H54 (cell line): ENCODE results near the gene ZBTB20.

Experiments used
- DNase-seq: peaks from one replicate; pipeline ENCODE4 v3.0.0; 2011; ENCODE audit warnings: low spot score, mixed read lengths; ENCODE audit not compliant: insufficient read length
- FAIRE-seq: peaks from 3 replicates; lab custom pipeline; 2011; peaks lifted over from hg19 to GRCh38; lab: Jason Lieb, UNC
- POLR2A ChIP-seq: IDR thresholded peaks from 2 replicates; pipeline ENCODE4 v1.6.1; 2011; ENCODE audit warnings: low read depth, mild to moderate bottlenecking, low read length

ZBTB20 gene

DNA sequence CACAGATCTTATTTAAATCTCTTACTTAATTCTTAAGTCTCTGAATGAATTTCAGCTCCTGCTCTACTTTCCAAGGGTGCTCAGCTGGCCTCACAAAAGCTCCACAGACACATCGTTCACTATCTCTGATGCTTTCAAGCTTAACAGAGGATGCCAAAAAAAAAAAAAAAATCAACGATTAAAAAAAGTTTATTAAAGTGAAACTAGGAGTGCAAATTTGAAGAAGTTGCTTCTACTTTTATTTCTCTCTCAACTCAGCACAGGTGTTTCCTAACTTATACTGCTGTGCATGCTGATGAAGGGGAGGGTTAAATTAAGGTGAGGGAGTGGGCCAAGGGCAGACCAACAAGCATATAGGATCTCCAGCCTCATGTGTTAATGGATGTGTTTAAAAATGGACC is 696.0 kb downstream of the ZBTB20 start:
- DNase-seq, result no peak
- no peak for TF ChIP-seq POLR2A
- no peak for FAIRE-seq

DNA sequence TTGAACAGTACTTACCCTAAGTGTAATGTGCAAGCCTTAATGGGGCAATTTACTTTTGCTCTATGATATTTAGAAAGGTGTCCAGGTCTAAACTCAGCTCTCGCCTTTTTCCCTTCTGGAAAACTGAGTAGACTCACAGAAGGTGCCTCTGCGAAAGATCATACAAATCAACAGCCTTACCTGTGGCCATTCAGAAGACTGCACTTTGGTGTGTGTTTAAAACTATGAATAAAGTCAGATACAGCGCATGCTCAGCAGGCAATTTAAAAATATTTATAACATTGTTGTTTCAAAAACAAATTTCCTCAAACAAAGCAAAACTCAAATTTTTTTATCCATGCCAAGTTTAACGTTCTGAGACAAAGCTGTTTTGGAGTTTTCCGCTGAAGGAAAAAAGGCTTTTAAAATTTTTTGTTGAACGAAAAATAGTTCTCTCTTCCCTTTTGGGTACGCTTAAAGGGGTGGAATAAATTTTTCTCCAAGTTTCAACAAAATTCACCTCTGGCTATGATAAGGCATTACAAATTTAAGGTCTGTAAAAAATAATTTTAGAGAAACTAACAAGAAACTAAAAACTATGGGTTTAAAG is 697.0 kb downstream of the ZBTB20 start:
- no peak for TF ChIP-seq POLR2A
- no peak for FAIRE-seq
- DNase-seq, result no peak

DNA sequence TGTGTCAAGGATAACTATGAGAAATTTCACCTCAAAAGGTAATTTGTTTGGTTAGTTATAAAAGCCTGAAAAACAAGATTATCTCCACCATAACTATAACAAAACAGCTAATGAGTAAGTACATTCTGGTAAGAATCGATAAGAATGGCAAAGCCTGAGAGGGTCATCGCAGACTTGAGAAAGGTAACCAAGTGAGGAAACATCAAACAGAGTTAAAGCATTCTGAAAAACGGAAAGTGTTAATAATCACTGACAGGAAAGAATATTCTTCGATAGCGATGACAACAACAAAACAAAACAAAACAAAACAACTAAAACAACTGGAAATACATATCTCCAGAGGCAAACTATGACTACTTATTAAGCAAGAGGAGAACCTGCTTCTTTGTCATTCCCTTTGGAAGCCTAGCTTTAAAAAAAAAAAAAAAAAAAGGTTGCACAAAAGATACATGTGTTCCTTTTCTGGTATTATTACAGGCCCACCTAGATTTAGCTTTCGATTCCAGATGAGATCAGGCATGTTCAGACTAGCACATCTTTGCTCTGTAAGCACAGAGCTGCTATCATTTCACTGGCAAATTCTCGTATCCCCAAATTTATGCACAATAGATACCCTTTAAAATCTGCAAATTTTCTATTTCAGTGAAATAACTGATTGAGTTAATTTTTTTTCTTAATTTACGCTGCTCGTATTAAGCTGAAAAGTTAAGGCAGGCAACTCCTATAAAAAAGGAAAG is 697.6 kb downstream of the ZBTB20 start:
- no peak for FAIRE-seq
- DNase-seq, result no peak
- no peak for TF ChIP-seq POLR2A

DNA sequence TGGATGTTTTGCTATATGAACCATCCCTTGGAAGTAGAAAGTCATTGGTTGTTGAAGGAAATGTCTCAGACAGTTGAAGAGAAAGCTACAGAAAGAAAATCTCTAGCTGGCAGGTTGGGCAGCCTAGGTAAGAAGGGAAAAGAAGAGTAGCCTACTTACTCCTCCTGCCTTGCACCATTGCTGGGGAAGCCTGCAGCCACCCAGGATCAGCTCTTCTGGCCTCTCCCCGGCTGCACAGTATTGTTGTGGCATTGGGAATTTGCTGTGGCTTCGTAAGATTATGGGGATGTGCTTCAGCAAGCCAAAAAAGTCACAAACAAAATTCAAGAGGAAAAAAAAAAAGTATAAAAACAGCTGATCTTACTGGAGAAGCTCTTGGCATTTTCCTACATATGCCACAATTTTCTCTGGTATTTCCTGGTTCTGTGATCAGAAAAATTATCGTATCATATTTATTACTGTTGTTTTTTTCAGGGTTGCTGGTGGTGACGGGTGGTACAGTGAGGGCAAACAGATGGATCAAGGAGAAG is 699.1 kb downstream of the ZBTB20 start:
- FAIRE-seq, result no peak
- no peak for TF ChIP-seq POLR2A
- no peak for DNase-seq

DNA sequence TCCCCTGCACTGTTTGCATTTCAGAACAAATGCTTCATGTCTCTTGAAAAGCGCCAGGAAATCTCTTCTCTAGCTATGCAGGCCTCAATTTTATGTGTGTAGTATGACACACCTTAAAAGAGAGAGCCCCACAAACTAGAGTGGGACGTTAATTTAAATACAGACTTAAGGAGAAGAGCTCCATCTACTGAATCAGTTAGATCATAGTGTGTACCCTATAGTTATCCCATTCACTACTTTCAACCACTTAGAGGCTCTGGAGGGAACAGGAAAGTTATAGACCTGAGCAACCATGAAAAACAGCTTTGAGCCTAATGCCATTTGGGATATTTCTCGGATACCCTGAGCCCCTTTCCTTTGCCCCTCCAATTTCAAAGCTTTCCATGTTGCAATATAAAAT is 699.5 kb downstream of the ZBTB20 start:
- no peak for DNase-seq
- FAIRE-seq, result peak; percentile 36
- no peak for TF ChIP-seq POLR2A

DNA sequence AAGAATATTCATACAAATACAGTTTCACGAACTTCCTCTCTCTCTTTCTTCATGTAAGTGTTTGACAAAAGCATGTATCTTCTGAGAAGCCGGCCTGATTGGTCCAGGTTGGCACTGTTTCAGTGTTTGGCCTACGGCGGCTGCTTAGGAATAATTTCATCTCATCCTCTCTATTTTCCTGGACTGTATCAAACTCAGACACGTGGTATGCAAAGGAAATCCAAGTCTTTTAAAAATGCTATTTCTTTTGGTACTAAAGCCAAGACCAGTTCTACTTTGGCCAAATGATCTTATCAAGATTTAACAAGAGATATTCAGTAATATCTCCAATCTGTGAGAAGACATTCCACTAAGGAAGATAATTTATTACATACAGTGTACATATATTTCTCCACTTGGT is 700.5 kb downstream of the ZBTB20 start:
- FAIRE-seq (no peak), DNase-seq (no peak)
- no peak for TF ChIP-seq POLR2A

DNA sequence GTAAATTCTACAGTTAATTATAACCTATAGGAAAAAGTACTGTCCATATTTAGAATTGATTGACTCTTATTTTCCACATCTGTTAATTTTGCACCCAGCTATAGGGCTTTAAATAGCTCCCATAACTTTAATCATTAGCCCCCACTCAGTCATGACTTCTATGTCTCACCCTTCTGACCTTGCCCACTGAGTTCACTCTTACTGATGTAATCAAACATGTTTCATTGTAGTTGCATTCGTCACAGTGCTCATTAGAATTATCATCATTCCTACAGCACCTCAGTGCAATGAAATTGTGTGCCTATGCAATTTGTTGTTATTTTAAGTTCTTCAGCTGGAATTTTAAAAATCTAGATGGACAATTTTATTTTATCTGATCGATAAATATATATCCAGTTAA is 701.9 kb downstream of the ZBTB20 start:
- DNase-seq (no peak), FAIRE-seq (peak; percentile 20)
- no peak for TF ChIP-seq POLR2A

DNA sequence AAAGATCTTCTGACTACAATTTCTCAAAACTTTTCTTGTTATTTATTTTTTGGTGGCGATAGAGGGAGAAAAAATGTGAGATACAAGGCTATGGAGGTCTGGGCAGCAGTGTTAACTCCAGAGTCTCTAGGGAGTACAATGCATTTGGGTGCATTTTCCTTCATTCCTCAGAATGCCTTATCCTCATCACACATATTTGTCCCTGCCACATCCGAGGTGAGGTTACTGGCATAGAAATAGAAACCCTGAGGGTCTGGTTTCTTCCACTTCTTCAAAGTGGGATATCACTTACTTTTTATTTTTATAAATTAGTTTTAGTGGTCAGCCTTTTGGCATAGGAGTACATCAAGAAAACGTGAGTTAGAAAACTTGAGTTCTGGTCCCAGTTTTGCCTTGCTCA is 702.9 kb downstream of the ZBTB20 start:
- no peak for TF ChIP-seq POLR2A
- DNase-seq (no peak), FAIRE-seq (no peak)

DNA sequence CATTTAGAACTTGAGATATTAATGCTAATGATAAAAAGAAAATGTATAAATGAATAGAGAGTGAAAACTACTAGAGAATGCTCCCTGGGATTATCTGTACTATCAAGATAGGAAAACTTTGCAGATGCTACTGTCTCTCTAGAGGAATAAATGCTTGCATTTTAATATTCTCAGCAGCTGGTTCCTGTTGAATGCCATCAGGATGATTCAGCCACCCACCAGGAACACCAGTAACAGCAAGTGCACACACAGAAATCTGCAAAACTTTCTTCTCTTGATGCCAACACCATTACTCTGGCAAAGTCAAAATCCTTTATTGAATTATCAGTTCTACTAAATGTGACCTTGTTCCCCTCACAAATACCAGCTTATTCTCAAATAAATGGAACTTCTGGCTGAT is 704.8 kb downstream of the ZBTB20 start:
- DNase-seq (no peak), FAIRE-seq (peak; percentile 95)
- TF ChIP-seq POLR2A, result no peak

DNA sequence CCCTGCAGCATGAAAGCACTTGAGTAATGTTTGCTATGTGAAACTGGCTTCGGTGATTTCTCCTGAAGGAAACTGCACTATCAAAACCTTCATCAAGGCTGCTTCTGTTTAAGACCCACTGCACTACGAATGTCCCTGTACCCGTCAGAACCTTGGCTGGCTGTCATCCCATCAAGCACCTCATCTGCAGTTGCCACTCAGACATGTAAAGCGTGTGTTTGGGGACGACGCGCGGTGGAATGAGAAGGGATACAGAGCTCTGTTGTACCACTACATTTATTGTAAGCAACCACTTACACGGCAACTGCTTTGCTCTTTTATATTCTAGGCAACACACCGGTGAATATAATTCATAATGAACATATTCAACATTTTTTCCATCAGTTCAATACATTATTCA is 705.7 kb downstream of the ZBTB20 start:
- no peak for TF ChIP-seq POLR2A
- FAIRE-seq, result no peak

DNA sequence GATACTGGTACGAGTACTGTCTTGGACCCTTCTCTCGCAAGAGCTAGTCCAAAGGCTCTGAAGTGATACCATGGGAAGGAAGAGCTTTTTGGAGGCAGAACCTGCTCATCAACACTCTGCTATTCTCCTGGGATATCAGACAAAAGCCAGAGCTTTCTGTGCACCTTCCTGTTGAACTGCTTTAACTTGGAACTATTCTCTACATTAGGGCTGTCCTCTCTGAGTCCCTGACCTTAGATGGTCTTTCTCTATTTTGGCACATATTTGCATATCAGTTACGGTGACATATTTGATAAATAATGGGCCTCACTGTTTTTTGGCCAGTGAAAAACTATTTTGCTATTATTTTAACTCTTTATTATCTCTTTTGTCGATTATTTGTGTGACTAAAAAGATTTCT is 706.4 kb downstream of the ZBTB20 start:
- DNase-seq (no peak), FAIRE-seq (no peak)
- TF ChIP-seq POLR2A, result no peak

More for the DNA sequence above, 705.7 kb downstream of the ZBTB20 start:
- DNase-seq, result no peak

DNA sequence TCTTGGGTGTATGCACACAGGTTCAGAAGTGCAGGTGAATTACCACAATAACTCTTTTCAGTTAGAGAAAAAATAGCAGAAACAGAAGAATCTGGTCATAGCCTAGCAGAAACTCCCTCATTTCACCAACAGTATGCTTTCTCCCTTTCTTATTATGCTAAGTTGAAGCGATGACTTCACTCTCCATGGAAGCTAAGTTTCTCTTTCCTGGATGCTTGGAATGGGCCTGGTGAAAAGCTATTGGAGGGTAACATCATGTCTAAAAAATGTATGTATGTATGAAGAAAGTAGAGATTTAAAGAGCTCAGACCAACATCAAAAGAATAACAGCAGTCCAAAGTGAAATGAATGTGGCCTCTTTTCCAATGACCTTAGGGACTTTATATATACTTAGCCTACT is 707.8 kb downstream of the ZBTB20 start:
- FAIRE-seq, result no peak
- no peak for TF ChIP-seq POLR2A
- DNase-seq, result no peak

DNA sequence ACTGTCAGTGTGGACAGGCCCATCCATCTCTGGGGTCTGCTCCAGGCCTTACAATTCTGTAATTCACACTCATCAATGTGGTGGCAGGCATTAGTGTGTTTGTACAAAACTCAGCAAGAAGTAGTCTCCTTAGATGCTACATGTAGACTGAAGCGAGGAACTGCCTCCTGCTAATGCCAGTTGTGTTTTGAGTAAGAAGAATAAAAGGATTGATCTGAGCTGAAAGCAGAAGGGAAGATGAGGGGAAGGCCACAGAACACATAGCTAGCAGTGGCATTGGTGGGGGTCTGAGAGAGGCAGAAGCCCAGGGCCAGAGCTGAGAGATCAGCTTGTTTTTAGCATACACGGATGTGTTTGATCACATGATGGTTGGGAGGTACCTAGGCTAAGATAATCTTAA is 709.2 kb downstream of the ZBTB20 start:
- DNase-seq (no peak), FAIRE-seq (no peak)
- no peak for TF ChIP-seq POLR2A

DNA sequence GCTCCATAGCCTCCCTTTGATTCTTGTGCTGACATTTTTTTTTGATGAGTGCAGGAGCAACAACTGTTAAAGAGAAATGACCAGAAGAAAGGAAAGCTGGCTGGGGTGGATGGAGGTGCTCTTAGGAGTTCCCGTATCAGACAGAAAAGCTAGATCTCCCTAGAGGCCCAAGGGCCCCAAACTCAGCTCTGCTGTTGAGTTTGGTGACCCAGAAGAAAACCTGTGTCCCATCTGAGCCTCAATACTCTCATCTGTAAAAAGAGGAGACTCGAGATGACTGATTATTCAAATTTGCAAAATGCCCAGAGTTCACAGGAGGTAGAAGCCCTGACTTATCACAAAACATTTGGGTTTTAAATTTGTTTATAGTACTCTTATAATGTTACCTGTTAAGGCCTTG is 710.9 kb downstream of the ZBTB20 start:
- FAIRE-seq (no peak), DNase-seq (no peak)
- TF ChIP-seq POLR2A, result no peak
